Activated CD8-positive, alpha-beta memory T cell treated with anti-CD3 and anti-CD28 coated beads, Interleukin-2, amount 50 U/mL, for 1 hour (primary cell): ENCODE measurements around the gene ST3GAL3.
"Not testable (repeated sequence)": the region's sequence is repeated elsewhere in the genome, so short reads cannot be mapped to it uniquely, and the experiment has no call there.

Source experiments
- DNase-seq: peaks from one replicate; pipeline ENCODE4 v3.0.0-alpha.2; 2020; ENCODE audit errors: extremely low read depth

Gene ST3GAL3

DNA sequence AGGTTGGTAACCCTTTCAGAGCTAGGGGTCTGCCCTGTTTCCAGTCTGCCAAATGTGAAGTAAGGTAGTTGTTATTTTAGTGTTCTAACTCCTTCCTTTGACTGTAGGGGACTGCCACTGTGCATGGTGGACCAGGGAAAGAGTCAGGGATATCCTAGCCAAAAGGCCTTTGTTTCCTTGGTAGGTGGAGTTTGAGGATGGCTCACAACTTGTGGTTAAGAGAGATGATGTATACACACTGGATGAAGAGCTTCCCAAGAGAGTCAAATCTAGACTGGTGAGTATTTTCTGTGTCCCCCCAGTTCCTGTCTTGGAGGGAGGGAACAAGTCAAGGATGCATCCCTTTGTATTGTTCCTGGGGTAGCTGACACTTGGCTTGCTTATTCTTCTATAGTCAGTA lies 3.5 kb upstream of the ST3GAL3 start:
- no peak for DNase-seq

DNA sequence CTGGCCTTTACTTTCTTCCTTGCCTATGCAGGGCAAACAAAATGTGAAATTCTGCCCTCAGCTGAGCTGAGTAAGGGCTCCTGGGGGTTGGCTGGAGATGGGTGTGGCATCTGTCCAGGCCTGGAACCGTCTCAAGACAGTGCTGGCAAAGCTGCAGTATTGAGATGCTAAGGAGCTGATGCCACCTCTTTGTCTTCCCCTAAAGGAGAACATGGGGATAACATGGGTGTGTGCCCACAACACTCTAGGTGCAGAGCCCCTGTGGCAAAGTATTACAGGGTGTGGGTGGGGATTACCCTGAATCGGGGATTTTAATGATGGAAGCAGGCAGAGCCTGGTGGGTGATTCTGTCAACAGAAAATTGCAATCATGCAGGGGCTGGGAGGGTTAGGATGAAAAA lies 2.5 kb upstream of the ST3GAL3 start:
- DNase-seq, result no peak

DNA sequence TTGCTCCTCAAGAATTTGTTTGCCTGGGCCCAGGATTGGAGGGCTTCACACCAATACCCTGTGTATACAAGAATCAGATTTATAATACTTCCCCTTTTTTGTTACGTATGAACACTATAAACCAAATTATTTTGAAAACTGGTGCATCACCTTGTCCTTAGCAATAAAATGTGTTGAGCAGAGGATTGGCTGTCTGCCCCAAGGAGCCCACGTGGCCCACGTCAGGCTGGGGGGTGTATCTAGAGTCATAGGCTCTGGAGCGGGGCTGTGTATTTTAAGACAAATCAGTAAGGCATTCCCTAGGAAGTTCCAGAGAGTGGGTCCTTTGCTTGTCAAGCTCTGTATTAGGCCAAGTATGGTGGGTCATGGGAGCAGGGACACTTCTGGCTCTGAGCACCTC lies 2.0 kb upstream of the ST3GAL3 start:
- DNase-seq, result no peak

DNA sequence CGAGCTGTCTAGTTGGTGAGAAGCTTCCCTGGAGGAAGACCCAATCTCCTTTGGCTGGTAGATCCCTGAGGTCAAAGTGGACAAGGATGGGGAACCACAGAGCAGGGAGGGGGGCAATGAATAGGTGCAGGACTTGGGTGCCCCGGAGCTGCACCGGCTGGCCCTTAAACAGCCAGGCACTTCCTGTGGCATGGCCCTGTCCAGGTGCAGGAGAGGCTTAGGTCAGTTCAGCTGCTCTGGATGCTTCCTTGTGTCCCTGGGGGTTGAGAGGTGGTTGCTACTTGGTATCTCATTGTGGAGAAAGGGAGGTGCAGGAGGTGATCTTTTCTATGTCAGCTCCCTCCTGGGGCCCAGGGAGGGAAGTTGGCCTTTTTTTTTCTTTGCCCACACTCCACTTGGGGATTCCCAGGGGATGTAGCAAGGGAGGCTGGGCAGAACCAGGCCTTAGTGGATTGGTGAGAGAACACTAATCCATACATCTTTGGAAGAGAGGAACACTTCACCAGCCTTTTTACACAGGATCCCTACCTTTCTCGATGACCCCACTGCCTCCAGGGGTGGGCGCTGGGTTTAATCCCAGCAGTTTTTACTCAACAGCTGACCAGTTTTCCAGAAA lies 1.2 kb upstream of the ST3GAL3 start:
- no peak for DNase-seq

DNA sequence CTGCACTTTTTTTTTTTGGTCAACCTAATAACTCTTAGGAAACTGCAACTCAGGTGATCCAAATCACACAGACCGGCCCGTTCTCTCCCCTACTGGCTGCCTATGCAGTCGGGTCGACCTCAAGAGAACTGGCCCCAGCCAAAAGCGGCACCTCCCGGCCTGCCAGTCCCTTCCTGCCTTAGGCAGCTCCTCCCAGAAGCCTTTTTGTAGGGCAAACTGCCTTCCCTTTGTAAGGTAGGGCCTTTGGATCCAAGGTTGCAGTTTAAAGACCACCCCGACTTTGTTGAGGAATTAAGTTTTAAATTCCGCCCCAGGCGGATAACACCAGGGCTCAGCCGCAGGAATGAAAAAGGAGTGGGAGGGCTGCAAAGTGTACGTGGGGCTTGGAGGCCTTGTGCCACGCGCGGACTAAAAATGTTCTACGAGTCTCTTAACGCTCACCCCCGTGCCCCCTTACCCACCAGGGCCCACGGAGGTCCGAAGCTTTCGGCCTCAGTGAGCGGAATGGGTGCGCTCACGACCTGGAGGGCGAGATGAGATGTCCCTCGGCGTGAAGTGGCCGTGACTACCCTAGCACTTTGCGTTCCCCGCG lies 642 bp upstream of the ST3GAL3 start:
- no peak for DNase-seq

DNA sequence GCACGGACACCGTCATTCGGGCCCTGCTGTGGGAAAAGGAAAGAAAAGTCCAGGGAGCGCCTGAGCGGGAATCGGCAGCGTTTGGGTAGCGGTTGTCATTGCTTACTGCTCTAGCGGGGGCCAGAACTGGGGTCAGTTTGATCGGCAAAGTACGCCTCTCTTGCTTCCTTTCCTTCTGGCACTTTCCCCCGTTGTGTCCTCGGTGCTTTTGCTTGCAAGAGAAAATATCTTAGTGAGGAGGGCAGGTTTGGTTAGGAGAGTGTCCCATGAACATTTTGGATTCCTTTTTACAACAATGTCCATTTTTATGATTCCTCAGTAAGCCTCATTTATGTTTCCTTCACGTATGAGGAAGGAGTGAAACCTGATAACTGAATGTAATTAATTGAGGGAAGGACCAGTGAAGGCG lies 670 bp downstream of the ST3GAL3 start:
- DNase-seq, result no peak

DNA sequence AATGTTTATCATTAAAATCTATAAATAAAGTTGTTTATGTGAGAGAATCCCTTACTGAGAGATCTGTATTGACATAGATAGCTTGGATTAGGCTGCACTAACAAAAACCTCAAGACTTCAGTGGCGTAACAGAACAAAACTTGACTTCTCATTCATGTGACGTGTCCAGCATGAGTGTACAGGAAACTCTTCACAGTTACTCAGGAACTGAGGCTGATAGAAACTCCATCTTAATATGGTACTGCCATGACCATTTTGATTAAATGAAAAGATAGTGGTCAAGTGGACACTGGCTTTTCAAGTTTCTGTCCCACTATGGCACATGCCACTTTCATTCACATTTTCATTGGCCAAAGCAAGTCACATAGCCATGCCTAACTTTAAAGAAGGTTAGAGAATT lies 3.7 kb downstream of the ST3GAL3 start:
- no peak for DNase-seq

DNA sequence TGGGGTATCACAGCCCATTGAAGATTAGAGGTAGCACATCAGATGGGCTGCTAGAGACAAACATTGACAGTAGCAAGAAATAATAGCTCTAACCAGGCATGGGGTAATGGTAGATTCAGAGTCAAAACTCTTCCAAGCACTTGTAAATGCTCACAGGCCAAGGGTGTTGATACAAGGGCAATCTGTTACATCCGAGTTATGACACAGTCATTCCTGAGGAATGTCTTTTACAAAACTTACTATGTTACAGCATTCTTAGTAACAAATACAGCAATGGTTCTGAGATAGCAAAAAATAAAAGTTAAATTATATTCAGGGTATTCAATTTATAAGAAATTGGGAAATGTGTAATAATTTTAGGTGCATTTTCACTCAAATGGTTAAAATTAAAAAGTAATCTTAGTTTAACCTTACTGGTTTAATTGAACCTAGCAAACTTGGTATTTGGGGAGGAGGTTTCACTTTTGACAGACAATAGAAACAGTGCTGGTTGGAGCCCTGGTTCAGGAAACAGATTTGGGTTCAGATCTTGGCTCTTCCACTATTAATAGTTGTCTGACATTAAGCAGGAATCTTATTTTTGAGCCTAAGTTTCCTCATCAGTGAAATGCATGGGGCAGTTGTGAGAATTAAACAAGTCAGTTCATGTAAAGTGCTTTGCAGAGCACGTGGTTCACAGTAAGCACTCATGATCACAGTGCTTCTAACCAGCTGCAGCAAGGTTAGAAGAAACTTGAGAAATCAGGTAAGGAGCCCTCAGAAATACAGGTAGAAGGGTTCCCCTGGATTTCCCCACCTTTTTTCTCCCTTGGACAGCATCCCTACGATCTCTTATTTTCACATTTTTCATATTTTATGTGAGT lies 4.4 kb downstream of the ST3GAL3 start:
- DNase-seq, result no peak

DNA sequence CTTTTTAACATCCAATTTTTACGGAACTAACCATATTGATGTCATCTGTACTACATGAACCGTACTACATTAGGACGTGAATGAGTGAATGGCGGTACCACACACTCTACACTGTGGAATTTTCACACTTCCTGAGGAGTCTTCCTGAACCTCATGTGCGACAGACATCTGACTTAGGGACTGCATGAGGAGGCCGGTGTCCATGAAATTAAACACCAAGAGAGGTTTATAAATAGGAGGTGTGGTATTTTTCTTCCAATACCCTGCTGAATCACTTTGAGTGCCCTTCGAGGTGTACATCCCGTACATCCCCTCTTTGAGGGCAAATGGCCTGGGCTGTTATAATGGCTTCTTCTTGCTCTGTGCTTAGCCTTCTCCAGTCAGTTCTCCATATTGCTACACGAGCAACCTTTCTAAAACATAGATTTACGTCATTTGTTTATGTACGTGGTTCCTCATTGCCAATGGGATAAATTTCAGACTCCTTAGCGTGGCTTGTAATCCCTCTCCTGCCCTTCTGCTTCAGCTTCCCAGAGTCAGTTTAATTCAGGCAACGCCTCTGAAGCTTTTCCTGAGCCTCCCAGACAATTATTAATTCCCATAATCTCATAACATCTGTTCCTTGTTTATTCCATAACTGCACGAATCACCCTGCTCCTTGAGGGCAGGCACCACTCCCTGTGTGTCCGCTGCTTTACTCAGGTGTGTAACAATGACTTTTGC lies 9.4 kb downstream of the ST3GAL3 start:
- DNase-seq, result no peak

DNA sequence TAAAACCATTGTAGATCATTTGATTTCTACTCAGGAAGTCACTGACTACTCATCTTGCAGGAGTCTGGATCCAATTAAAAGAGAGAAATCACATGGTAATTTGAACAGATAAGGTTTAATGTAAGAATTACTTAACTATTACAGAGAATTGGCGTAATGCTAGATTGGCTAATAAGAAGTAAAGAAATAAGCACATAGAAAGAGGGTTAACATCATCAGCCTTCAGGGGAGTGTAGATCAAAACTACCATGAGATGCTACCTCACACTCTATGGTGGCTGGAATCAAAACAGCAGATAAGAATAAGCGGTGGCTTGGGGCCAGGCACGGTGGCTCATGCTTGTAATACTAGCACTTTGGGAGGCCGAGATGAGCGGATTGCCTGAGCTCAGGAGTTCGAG lies 11.7 kb downstream of the ST3GAL3 start:
- DNase-seq, result no peak

DNA sequence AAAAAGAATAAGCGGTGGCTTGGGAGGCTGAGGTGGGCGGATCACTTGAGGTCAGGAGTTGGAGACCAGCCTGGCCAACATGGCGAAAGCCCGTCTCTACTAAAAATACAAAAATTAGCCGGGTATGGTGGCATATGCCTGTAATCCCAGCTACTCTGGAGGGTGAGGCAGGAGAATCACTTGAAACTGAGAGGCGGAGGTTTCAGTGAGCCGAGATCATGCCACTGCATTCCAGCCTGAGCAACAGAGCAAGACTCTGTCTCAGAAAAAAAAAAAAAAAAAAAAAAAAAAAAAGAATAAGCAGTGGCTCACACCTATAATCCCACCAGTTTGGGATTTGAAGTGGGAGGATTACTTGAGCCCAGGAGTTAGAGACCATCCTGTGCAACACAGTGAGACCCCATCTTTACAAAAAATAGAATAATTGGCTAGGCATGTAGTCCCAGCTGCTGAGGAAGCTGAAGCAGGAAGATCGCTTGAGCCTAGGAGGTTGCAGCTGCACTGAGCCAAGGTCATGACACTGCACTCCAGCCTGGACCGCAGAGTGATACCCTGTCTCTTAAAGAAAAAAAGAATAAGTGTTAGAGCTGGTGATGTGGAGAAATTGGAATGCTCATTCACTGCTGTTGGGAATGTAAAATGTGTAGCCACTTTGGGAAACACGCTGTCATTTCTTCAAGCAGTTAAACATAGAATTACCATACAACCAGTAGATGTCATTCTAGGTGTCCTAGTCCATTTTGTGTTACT lies 12.5 kb downstream of the ST3GAL3 start:
- not testable (repeated sequence) for DNase-seq

DNA sequence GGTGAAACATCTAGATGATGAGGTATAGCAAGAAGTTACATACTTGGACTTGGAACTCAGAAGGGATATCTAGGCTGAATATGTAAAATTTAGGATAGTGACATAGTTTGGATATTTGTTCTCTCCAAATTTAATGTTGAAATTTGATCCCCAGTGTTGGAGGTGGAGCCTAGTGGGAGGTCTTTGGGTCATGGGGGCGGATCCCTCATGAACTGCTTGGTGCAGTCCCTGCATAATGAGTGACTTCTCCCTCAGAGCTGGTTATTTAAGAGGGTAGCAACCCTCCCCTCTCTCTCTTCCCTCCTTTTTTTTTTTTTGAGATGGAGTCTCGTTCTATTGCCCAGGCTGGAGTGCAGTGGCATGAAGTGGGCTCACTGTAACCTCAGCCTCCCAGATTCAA lies 15.5 kb downstream of the ST3GAL3 start:
- DNase-seq, result no peak

DNA sequence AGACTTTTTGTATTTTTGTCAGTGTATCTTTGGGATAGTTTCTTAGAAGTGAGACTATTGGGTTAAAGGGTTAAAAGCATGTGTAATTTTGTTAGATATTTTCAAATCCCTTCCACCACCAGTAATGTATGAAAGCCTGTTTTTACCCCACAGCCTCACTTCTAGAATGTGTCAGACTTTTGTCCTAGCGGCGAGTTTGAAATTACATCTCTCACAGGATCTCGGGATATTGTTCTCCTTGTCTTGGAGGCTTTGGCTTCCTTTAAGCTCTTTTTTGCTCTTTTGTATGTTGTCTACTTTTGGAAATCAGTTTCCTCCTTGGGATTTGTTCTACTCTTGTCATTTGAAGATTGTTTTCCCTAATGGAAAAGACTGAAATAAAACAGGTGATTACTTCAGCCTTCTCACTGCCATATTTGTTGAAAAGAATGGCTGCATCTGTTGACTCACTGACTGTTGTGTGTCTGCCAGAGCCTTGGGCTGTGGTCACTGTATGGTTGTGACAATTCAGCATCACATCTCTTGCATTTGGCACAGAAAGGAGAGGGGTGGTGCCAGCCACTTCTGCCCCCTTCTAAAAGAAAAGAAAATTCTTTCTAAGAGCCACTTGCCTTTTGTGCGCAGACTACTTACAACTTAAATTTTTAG lies 22.6 kb downstream of the ST3GAL3 start:
- DNase-seq, result no peak

DNA sequence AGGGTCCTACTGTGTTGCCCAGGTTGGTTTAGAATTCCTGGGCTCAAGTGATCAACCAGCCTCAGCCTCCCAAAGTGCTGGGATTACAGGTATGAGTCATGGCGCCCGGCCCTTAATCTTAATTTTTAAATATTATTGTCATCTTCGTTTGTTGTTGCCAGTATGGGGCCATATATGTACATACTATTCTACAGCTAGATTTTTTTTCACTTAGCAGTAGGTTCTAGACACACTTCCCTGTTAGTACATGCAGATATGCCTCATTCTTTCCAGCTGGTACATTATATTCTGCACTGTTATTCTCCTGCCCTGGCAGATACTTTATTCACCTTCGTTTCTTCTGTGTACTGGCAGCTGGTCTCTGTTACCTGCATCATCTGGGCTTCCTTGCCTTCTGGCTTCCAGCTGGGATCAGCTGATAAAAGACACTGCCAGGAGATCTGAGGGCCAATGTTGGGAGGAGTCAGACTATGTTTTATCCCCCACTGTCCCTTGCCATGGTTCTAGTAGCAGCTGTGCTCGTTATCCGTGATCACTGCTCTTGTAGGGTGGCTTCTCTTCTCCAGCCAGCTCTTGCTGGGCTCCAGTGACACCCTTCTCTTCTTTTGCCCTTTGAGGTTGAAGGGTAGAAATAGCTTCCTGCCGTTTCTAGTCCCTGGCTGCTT lies 24.7 kb downstream of the ST3GAL3 start:
- no peak for DNase-seq

DNA sequence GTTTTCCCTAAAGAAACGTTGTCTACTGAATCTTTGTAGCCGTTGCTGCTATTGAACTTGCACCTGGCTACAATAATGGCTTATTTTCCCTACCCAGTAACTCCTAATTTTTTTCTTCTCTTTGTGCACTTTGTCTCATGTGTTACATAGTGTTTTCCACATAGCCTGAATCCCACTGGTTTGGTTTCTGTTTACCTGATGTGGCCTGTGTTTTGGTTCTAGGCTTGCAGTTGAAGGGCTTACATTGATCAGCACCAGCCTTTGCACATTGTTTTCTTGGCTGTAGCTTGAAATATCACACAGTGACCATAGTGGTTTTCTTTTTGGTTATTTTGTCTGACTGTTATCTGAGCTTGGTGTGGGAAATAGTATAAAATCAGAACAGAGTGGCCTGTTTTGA lies 29.5 kb downstream of the ST3GAL3 start:
- DNase-seq, result no peak

DNA sequence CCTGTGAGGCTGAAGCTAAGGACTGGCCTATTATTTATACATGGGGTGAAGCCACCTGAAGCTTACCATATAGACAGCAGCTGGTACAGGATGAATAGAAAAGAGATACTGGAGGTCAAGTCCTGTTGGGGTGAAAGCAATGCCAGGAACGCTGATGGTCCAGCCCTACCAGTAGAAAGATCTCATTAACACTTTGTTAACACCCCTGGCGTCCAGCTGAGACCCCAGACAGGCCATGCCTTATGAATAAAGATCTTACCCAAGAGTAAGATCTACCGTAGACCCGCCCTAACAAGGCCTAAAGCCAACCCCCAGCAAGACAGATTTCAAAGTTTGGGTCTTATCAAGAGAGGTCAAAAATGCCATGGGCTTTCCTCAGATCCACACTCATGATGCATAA lies 34.7 kb downstream of the ST3GAL3 start:
- DNase-seq, result no peak

DNA sequence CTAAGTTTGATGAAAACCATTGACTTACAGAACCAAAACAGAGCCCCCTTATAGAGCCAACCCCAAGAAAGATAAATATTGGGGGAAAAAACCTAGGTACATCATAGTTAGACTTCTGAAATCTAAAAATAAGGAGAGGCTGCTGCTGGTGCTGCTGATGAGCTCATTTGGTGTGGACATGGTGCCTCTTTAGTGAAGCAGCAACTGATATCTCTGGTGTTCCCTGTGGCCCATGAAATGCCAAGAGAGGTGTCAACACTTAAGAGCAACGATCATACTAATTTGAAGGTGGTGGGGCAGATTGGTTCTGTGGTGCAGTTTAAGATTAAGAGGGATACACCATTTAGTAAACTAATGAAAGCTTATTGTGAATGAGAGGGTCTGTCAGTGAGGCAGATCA lies 35.9 kb downstream of the ST3GAL3 start:
- DNase-seq, result no peak

DNA sequence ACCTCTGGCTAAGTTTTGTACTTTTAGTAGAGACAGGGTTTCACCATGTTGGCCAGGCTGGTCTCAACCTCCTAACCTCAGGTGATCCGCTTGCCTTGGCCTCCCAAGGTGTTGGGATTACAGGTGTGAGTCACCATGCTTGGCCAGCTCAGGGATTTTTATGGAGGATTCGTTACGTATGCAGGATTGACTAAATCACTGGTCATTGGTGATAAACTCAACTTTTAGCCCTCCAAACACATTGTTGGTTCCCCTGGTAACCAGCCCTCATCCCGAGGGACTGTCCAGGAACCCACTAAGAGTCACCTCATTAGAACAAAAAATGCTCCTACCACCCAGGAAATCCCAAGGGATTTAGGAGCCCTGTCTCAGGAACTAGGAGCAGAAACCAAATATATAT lies 40.4 kb downstream of the ST3GAL3 start:
- no peak for DNase-seq

DNA sequence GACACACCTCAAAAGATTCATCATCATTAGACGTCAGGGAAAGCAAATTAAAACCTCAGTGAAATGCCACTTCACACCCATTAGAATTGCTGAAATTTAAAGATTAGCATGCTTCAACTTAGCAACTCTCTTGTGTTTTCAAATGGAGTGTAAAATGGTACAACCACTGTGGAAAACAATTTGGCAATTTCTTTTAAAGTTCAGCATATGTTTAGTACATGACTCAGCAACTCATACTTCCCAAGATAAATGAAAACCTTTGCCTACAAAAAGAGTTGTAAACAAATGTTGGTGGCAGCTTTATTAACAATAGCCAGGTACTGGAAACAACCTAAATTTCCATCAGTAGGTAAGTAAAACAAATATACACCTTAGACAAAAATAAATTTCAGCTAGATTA lies 42.7 kb downstream of the ST3GAL3 start:
- no peak for DNase-seq

DNA sequence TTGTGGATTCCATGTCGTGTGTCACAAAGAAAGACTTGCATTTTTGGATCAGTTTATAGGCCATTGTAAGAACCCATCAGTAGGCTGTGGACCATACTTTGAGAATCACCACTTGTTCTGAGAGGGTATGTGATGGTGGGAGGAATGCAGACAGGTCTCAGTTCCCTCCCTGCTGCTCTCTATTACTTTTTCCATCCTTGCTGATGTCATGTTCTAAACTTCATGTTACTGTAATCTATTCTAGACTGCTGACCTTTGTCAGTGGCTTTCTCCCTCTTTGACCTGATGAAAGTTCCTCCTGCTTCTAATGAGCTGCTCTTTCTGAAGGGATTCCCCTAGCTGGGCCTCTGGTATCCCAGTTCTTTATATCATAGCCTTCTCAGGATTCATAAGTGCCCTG lies 46.1 kb downstream of the ST3GAL3 start:
- DNase-seq, result no peak

DNA sequence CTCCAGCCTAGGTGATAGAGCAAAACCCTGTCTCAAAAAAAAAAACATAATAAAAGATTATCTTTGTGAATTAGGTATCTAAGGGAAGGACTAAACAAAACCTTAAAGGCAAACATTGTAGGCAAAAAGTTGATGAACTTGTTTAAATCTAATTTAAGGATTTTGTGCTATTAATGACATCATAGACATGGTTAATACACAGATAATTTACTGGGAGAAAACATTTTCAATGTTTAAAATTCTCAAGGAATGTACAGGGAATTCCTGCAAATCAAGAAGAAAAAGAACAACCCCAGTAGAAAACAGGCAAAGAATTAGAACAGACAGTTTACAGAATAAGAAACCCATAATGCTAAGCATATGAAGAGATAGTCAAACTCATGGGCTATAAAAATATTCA lies 47.6 kb downstream of the ST3GAL3 start:
- DNase-seq, result no peak
